GM19025 (cell line): Measurements from ENCODE around the gene MEPCE.
A peak's percentile ranks its signal among the peaks of the same experiment; 100 is the strongest.

Experiments
- ATAC-seq: cut with Tn5 transposase; IDR thresholded peaks from one replicate; pipeline ENCODE4 v1.9.1; 2021; ENCODE audit warnings: mild to moderate bottlenecking, low read depth, moderate library complexity; ENCODE audit not compliant: unreplicated experiment

MEPCE gene

GRCh38 chr7:100406767-100407166 is 22.9 kb upstream of the MEPCE start:
- ATAC-seq: no peak

DNA sequence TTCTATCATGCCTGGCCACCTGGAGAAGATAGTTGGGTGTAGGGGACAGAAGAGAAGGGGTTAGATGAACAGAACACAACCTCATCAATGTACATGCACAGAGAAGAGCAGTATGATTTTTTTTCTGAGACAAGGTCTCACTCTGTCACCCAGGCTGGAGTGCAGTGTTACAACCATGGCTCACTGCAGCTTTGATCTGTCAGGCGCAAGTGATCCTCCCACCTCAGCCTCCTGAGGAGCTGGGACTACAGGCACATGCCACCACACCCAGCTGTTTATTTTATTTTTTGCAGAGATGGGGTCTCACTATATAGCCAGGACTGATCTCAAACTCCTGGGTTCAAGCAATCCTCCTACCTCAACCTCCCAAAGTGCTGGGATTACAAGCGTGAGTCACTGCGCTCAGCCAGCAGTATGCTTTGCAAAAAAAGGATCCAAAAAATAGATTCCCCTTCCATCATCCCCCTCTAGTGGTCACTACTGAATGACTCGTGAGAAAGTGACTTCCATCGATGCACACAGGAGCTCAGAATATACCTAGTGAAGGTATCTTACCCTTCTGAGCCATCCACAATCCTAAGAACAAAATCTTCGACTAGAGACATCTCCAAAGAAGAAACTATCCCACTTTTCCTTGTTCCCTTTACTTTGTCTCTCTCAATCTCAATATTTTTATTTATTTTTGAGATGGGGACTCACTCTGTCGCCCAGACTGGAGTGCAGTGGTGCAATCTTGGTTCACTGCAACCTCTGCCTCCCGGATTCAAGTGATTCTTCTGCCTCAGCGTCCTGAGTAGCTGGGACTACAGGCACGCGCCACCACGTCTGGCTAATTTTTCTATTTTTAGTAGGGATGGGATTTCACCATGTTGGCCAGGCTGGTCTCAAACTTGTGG is 22.1 kb upstream of the MEPCE start:
- ATAC-seq: no peak

- ATAC-seq: no peak
Measured at GRCh38 chr7:100411101-100411500, 18.5 kb upstream of the MEPCE start.

GRCh38 chr7:100413346-100413745 is 16.3 kb upstream of the MEPCE start:
- ATAC-seq: no peak

- ATAC-seq: no peak
Measured at GRCh38 chr7:100413889-100414288, 15.7 kb upstream of the MEPCE start.

- no peak for ATAC-seq
Measured at GRCh38 chr7:100415448-100415847, 14.2 kb upstream of the MEPCE start.

DNA sequence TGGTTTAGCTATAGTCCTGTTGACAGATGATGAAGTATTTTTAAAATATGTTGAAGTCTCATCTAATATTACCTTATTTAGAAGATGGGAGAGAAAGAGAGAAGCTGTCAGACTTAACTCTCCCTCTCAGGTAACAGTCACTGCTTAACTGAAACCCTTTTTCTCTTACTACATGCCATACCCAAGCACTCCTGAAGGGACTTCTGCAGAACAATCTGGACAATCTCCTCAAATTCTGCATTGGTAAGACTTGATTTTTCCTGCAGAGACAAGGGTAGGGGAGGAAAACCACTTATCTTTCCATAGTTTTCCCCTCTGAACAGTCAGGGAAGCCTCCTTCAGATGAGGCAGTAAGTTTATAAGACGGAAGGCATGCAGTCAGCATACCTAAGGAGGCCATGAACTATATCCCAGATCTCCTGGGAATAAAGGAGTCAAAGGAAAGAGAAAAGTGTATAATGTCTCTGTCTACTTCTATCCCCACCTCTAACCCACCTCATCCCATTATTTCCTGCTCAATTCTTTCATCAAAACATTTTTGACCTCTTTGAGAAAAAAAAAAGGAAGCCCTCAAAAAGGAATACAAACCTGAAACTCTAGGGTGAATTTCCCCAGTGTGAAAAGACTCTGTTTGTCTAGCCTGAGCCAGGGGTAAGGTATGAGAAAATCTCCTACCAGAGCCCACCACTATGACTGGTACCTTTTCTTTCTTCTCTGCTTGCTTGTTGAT is 10.5 kb upstream of the MEPCE start:
- ATAC-seq: no peak

GRCh38 chr7:100419660-100420226 is 9.9 kb upstream of the MEPCE start:
- ATAC-seq: no peak

DNA sequence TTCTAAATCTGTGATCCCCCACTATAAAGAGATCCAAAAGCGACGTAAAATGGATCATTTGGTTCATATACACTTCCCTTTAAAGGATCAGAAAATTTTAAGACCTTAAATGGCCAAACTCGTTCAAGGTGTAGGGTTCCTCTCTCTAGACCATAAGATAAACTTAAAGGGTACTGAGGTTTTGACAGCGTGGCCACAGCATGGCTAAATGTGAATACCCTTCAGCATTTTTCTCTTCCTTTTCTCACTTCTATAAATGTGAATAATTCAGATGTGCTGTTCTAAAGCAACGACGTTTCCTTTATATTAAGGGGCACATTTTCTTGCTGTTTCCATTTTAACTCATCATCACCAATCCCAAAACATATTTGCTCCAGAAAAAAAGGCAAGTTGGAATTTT is 6.3 kb upstream of the MEPCE start:
- no peak for ATAC-seq

DNA sequence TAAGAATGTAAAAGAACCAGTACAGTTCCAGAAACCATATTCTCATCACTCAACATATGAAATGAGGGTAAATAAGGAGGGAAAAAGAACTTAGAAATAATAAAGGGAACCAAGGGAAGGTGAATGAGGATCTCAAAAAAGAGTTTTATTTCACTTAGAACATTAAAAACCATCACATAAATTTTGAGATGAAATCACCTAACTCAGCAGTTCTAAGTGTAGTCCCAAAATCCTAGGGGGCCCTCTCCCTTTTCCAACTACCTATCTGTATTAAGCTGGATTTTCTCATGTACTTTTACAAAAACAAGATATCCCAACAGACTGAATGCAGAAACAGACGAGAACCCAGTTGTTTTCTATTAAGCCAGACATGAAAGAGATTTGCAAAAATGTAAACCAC is 4.3 kb upstream of the MEPCE start:
- ATAC-seq: no peak

GRCh38 chr7:100426516-100426915 is 3.1 kb upstream of the MEPCE start:
- no peak for ATAC-seq

DNA sequence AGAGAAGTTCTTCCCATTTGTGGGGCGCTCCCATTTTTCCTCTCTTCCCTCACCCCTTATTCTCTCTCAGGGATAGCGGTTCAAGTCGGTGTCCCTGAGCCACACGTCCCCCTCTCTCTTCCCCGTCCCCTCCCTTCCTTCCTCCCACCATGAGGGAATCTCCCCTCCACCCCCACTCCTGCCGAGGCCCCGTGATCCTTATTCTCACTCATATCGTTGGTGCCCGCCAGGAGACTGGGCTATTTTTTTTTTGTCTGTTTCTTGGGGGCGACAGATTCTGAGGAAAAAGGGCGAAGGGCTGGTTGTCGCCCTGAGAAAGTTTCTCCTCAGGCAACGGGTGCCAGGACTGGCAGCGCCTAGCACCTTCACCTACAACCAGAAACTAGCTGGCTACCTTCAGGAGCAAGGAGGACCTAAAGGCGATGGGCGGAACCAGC is 1.9 kb upstream of the MEPCE start:
- no peak for ATAC-seq

DNA sequence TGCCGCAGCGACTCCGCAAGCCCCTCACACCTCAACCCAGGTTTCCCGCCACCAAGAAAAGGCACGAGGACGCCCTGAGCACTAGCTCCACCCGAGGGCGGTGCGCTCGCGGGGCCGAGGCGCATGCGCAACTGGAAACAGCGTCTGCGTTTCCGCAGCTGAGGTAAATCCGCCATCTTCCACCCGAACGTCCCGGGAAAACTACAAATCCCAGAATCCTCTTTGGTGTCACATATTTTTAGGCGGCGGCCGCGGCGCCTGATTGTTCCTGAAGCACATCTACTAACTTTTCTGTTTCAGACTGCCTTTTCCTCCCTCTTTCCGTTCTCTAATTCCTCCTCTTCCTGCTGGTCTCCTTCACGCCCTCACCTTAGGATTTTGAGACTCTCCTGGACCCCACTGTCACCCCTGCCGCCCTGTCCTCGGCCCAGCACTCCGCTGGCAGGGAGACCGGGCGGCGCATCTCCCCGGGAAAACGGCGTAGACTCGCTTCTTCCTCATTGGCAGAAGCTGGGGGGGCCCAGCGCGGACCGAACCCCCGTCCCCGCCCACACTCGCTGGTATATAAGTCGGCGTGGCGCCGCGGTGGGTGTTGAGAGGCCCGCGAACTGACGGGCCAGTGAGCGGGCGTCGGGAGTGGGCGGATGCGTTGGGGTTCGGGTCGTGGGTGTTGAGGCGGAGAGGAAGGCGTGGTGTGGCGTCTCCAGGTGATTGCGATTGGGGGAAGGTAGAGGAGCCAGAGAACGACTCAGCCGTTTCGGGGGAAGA is 1.2 kb upstream of the MEPCE start, which contains the start of gene ZCWPW1:
Gene ZCWPW1, minus strand, starts transcription at position 505 of the 768 bp plus-strand sequence. CDS start 8,054 bp downstream, outside the sequence.
- ATAC-seq: peak; percentile 38

- peak; percentile 38 for ATAC-seq
Measured at GRCh38 chr7:100428967-100429636, 529 bp upstream of the MEPCE start.

DNA sequence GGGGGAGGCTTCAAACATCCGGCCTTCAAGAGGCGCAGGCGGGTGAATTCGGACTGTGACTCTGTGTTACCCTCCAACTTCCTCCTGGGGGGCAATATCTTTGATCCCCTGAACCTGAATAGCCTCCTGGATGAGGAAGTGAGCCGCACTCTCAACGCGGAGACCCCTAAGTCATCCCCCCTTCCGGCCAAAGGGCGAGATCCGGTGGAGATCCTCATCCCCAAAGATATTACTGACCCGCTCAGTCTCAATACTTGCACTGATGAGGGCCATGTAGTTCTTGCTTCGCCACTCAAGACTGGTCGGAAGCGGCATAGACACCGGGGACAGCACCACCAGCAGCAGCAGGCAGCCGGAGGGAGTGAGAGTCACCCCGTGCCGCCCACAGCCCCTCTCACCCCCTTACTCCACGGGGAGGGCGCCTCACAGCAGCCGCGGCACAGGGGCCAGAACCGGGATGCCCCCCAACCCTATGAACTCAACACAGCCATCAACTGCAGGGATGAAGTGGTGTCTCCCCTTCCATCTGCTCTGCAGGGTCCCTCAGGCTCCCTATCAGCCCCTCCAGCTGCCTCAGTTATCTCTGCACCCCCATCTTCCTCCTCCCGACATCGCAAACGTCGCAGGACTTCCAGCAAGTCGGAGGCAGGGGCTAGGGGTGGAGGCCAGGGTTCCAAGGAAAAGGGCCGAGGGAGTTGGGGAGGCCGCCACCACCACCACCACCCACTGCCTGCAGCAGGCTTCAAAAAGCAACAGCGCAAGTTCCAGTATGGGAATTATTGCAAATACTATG is 1.1 kb downstream of the MEPCE start:
- no peak for ATAC-seq

DNA sequence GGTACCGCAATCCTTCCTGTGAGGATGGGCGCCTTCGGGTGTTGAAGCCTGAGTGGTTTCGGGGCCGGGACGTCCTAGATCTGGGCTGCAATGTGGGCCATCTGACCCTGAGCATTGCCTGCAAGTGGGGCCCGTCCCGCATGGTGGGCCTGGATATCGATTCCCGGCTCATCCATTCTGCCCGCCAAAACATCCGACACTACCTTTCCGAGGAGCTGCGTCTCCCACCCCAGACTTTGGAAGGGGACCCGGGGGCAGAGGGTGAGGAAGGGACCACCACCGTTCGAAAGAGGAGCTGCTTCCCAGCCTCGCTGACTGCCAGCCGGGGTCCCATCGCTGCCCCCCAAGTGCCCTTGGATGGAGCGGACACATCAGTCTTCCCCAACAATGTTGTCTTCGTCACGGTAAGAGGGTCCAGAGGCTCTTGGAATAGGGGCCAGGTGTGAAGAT is 1.7 kb downstream of the MEPCE start:
- ATAC-seq: no peak

DNA sequence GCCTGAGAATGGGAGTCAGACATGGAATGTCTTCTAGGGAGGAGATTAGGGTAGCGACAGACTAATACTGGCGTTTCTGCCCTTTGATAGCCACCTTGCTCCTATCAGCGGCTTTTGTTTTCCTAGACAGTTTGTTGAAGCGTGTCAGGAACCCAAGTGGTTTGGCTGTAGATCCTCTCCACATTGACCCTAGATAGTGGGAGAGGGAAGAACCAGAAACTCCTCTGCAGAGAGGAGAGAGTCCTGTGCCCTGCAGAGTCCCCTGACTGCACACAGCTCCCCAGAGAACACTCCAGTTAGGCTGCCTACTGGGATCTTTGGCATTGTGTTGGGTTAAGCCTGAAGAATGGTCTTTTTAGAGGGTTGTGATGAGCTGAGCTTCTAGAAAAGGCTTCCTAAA is 2.4 kb downstream of the MEPCE start:
- ATAC-seq: no peak

DNA sequence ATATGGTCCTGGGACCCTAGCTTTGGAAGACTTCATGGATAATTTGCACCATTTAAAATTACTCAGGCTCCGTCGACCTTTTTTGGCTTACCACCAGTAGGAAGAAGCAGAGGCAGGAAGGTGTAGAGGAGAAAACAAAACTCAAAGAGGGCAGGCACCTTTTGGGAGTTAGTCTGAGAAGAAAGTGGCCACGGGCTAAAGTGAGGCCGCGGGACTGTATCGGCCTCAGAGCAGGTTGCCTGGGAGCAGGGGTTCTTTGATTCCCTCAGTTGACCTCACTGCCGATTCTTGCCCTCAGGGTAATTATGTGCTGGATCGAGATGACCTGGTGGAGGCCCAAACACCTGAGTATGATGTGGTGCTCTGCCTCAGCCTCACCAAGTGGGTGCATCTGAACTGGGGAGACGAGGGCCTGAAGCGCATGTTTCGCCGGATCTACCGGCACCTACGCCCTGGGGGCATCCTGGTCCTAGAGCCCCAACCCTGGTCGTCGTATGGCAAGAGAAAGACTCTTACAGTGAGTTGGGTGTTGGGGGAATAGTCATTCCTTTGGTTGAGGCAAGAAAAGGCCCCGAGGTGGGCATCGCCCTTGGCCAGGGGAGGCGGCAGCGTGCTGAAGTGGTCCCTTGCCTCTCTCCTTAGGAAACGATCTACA is 3.1 kb downstream of the MEPCE start:
- no peak for ATAC-seq

- ATAC-seq: no peak
Measured at GRCh38 chr7:100433276-100433591, 3.6 kb downstream of the MEPCE start.
